GM19455 (cell line): ENCODE data around the gene LAT.
"Not testable (repeated sequence)": the region's sequence is repeated elsewhere in the genome, so short reads cannot be mapped to it uniquely, and the experiment has no call there.

Experiments
- ATAC-seq: cut with Tn5 transposase; IDR thresholded peaks from one replicate; pipeline ENCODE4 v1.9.1; 2021; ENCODE audit not compliant: unreplicated experiment

Gene LAT

DNA sequence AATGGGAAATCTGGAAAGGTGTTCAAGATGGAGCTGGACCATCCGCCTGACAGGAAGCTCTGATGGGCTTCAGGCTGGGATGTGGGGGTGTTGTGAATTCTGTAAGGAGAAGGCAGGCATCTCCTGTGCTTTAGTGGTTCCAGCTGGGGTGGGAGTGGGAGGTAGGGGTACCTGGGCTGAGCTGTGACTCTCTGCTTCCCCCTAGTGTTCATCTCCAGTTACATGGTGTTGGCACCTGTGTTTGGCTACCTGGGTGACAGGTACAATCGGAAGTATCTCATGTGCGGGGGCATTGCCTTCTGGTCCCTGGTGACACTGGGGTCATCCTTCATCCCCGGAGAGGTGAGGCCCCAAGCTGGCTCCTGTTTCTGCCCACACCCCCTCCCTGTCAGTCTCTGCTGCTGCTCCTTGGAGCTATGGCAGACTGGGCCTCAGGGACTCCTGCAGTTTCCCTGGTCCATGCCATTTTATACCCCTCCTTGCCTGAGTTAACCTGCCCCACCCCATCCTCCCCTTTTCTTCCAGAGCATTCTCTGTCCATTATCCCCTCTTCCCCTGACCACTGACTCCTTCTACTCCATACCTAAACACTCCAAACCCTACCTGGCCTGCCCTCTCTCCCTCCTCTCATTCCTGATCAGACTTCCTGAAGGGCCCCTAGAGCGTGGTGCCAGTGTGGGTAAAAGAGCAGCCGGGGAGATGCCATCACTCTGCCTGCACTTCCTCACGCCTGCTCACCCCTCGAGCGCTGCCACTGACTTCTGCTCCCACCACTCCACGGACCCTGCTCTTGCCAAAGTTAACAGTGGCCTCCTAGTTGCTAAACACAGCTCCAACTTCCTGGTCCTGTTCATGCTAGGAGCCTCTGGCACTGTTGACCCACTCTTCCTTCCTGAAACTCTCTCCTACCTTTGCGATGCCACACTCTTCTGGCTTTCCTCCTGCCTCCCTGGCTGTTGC lies 6.9 kb upstream of the LAT start:
- no peak for ATAC-seq

- not testable (repeated sequence) for ATAC-seq
These were observed 4.5 kb upstream of the LAT start for GRCh38 chr16:28980330-28980729.

GRCh38 chr16:28980929-28981328 lies 3.9 kb upstream of the LAT start:
- no peak for ATAC-seq

GRCh38 chr16:28981517-28981916 lies 3.3 kb upstream of the LAT start:
- no peak for ATAC-seq

GRCh38 chr16:28982418-28982817 lies 2.4 kb upstream of the LAT start:
- ATAC-seq = no peak

- no peak for ATAC-seq
These were observed 1.9 kb upstream of the LAT start for GRCh38 chr16:28982949-28983348.

GRCh38 chr16:28983644-28984043 lies 1.2 kb upstream of the LAT start:
- no peak for ATAC-seq

- no peak for ATAC-seq
These were observed 761 bp upstream of the LAT start for GRCh38 chr16:28984091-28984490.

DNA sequence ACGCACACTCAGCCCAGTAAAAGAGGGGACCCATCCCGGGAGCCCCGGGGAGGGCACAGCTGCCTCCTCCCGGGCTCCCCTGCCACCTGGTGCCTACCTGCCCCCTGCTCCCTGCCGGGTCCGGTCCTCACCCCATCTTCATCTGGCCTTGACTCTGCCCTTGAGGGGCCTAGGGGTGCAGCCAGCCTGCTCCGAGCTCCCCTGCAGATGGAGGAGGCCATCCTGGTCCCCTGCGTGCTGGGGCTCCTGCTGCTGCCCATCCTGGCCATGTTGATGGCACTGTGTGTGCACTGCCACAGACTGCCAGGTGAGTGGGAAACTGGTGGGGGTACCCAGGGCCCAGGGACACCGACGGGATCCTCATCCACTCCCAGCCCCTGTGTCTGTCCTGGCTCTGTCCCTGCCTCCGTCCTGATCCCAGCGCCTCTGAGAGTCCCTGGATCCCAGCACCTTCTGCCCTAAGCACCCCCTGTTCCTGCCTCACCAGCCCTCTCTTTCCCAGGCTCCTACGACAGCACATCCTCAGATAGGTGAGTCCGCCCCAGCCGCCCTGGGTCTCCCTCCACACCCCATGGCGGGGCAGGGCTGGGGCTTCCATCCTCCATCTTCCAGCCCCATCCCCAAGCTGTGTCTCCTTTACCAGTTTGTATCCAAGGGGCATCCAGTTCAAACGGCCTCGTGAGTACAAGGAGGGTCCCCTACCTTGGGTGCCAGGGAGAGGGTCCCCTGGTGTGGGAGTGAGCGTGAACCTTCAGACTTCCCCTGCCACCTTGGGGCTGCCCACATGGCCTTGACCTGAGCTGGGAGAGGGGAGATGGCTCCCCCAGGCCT lies 574 bp downstream of the LAT start:
- ATAC-seq = no peak

GRCh38 chr16:28986046-28986445 lies 1.2 kb downstream of the LAT start:
- no peak for ATAC-seq

- ATAC-seq = no peak
These were observed 1.6 kb downstream of the LAT start for GRCh38 chr16:28986492-28986891.

GRCh38 chr16:28987170-28987853 lies 2.5 kb downstream of the LAT start:
- ATAC-seq = no peak

- ATAC-seq = no peak
These were observed 4.5 kb downstream of the LAT start for GRCh38 chr16:28989363-28989762.

GRCh38 chr16:28990375-28991040 lies 5.7 kb downstream of the LAT start:
- ATAC-seq = no peak

DNA sequence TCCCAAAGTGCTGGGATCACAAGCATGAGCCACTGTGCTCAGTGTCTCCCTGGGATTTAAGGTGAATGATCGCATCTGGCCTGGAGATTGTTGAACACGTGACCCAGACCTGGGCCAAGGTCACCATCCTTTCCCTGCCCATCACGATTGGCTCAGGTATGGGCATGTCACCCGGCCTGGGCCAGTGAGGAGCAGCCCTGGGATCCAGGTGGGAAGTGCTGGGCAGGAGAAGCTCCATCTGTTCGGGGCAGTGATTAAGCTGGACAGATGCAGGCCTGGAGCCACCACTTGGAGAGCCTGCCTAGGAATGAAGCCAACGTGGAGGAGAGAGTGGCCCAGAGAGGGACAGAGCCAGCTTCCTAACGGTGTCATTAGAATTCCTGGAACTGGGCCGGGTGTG lies 6.8 kb downstream of the LAT start:
- no peak for ATAC-seq

GRCh38 chr16:28992496-28992895 lies 7.6 kb downstream of the LAT start:
- ATAC-seq = no peak

GRCh38 chr16:28998837-28999236 lies 14.0 kb downstream of the LAT start:
- no peak for ATAC-seq

GRCh38 chr16:28999577-28999976 lies 14.7 kb downstream of the LAT start:
- no peak for ATAC-seq

GRCh38 chr16:29000019-29000418 lies 15.2 kb downstream of the LAT start:
- no peak for ATAC-seq

DNA sequence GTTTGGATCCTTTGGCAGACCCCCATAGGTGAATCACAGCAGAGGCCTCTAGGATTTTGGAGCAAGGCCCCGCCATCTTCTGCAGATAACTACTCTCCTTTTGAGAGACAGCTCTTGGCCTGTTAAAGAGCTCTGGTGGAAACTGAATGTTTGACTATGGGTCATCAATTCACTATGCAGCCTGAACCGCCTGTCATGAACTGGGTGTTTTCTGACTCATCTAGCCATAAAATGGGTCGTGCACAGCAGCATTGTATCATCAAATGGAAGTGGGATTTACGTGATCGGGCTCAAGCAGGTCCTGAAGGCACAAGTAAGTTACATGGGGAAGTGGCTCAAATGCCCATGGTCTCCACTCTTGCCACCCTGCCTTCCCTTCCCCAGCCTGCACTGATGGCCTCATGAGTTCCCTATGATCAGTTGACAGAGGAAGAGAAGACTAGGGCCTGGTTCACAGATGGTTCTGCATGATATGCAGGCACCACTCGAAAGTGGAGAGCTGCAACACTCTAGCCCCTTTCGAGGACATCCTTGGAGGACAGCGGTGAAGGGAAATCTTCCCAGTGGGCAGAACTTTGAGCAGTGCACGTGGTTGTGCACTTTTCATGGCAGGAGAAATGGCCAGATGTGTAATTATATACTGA lies 19.8 kb downstream of the LAT start:
- ATAC-seq = not testable (repeated sequence)
